ENCODE data around the gene BCCIP.

DNA sequence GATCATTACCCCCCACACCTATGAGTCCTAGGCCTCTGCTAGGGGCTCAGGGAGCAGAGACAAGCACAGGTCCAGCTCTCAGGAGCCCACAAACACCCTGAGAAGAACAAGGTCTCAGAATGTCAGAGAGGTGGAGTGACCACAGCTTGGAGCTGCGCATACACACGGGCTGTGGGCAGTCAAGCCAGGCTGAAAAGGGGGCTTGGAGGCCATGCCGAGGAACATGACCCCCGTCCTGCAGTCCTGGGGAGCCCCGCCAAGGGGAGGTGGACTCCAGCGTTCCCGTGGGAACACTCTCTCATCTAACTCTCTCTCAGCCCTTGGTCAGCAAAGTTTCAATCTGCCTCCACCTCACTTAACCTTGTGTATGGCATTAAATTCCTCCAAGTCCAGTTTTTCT, 39.9 kb upstream of the BCCIP start:
- TF ChIP-seq CTCF (IDR thresholded peaks at IDR 0.05) (no peak), EZH2 (IDR thresholded peaks at IDR 0.05) (no peak), EZH2phosphoT487 (IDR thresholded peaks at IDR 0.05) (no peak)
